A549 treated with RU486 at 1 μM for 4 hours (cell line): ENCODE measurements around the gene ZNF679. TPM values are rescaled to one million over a fixed set of nuclear protein-coding genes. Genes with fewer than 3 reads are reported as not detected.

Source experiments
- total RNA-seq: library from RNA; stranded (reverse); fragments of 200-300 nt; extraction: Qiagen RNA extraction; gene quantifications from 5 replicates; pipeline ENCODE4 v1.2.3, GENCODE V29; 2022; ENCODE audit warnings: low read depth

Gene ZNF679
- not detected in 5 replicates for total RNA-seq

DNA sequence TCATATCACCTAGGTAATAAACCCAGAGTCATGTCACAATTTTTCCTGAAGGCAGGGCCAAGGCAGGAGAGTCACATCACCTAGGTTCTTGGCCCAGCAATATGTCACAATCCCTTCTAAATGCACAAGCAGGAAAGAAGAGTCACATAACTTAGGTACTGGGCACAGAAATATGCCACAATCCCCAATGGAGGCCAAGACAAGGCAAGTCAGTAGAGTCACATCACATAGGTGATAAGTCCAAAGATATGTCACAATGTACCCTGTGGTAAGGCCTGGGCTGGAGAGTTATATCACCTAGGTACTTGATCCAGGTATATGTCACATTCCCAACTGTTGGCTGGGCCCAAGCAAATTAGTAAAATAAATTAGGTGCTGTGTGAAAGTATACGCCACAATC, at the start of gene ZNF679:
Gene ZNF679 (plus strand): TSS at position 301 of the 400 bp plus-strand sequence. CDS start 20,644 bp downstream, outside the sequence.

DNA sequence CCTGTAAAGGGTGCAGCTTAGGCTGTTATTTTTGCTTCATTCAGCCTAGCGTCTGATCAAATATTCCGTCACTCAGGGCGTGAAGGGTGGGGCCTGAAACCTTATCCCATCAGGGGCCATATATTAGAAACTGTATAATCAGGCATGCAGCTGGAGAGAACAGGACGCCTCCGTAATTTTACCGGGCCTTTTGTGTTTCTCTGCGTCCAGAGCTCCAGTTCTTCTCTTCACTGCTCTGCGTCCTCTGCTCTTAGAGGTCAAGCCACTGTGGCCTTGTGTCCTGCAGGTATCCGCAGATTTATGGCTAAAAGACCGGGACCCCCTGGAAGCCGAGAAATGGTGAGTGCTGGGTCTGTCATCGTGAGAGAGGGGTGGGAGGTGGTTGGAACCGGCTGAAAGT, 21.4 kb upstream of the ZNF679 start, which contains the start of gene ZNF735:
Gene ZNF735 (plus strand): TSS at position 301 of the 400 bp plus-strand sequence. CDS start 0 bp downstream, at position 301.

DNA sequence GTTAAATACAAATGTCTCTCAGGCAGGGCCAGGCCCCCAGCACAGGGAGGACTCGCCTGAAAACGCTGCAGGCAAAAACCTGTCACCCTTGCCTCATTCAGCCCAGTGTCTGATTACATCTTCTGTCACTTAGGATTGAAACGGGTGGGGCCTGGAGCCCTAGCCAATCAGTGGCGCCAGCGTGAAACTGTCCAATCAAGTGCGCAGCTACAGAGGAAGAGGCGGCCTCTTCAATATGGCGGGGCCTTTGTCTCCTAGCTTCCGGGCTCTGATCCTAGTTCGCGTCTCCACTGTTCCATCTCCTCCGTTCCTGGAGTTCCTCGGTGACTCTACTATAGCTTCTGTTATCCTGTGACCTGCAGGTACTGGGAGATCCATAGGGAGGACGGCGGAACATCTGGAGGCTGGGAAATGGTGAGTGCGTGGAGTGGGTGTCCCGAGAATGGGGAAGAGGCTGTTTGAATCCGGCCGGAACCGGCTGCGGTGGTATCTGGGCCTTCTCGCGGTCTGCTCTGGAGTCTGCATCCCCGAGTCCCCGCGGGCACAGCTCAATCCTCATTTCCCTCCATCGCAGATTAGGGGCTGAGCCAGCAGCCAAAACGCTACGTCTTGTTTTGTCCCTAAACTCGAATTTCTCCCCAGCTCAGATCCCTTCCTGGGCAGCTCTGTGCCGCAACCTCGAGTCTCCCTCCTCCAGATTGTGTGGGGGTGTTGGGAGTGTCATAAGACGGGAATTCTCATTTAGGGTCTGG, 85.6 kb downstream of the ZNF679 start, which contains the start of gene ZNF736:
Gene ZNF736 (plus strand): TSS at position 222 of the 752 bp plus-strand sequence. CDS start 190 bp downstream, at position 412.

Other genes starting within 250 kb of the ZNF679 start
- gene ZNF722, start 229.6 kb upstream of the ZNF679 start, total RNA-seq: not detected in 5 replicates
- not detected in 5 replicates for gene ZNF727, start 183.0 kb upstream of the ZNF679 start, total RNA-seq
- gene ZNF735, start 21.3 kb upstream of the ZNF679 start, total RNA-seq: not detected in 5 replicates
- gene ZNF736, start 85.5 kb downstream of the ZNF679 start, total RNA-seq: not detected in 5 replicates